GM10266 (cell line): ENCODE data around the gene ANKS4B.
"Not testable (repeated sequence)": the region's sequence is repeated elsewhere in the genome, so short reads cannot be mapped to it uniquely, and the experiment has no call there.

Experiments used
- DNase-seq: peaks from one replicate; pipeline ENCODE4 v3.0.0; 2012; ENCODE audit errors: extremely low spot score
- TF ChIP-seq, protein P1 (sequence below): IDR thresholded peaks from 2 replicates; pipeline ENCODE4 v1.5.1; 2012; ENCODE audit warnings: mild to moderate bottlenecking, low read depth; ENCODE audit not compliant: control insufficient read depth, insufficient read depth; ENCODE audit errors: missing control alignments

Gene ANKS4B

DNA sequence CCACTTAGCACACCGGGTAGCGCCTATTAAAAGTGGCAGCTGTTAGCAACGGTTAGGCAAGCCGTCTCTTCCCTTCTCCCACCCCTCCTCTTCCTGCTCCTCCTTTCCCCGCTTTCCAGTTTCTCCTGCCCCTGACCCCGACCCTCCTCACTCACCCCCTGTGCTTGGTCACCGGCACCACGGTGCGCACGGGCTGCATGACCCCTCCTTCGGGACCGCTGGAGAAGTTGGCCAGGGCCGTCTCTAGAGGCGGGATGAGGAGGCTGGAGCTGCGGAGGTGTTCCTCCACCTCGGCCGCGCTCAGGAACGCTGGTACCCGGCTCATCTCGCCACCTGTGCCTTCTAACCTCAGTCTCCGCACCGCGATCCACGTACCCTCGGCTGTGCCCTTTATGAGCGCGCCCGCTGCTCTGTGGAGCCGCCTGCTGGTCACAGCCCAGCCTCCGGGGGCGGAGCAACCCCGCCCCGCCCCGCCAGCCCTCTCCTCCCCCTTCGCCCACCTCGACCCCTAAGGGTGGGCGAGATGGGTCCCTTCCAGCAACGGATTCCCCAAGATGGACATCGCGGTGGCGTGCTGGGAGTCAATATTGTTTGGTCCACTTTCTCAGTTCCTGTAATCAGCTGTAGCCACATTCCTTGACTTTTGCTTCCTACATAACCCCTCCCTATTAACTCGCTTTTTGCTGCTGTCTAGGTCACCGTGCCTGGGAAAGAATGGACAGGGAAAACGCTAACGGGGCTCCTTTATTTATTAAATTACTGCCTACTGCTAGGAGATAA lies 44.6 kb downstream of the ANKS4B start, which contains the start of gene CRYM:
Gene CRYM (minus strand): TSS at position 364 of the 780 bp plus-strand sequence. CDS start 39 bp downstream, at position 325.
- TF ChIP-seq, protein P1, sequence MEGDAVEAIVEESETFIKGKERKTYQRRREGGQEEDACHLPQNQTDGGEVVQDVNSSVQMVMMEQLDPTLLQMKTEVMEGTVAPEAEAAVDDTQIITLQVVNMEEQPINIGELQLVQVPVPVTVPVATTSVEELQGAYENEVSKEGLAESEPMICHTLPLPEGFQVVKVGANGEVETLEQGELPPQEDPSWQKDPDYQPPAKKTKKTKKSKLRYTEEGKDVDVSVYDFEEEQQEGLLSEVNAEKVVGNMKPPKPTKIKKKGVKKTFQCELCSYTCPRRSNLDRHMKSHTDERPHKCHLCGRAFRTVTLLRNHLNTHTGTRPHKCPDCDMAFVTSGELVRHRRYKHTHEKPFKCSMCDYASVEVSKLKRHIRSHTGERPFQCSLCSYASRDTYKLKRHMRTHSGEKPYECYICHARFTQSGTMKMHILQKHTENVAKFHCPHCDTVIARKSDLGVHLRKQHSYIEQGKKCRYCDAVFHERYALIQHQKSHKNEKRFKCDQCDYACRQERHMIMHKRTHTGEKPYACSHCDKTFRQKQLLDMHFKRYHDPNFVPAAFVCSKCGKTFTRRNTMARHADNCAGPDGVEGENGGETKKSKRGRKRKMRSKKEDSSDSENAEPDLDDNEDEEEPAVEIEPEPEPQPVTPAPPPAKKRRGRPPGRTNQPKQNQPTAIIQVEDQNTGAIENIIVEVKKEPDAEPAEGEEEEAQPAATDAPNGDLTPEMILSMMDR = peak; percentile 78
- peak; percentile 83 for DNase-seq

DNA sequence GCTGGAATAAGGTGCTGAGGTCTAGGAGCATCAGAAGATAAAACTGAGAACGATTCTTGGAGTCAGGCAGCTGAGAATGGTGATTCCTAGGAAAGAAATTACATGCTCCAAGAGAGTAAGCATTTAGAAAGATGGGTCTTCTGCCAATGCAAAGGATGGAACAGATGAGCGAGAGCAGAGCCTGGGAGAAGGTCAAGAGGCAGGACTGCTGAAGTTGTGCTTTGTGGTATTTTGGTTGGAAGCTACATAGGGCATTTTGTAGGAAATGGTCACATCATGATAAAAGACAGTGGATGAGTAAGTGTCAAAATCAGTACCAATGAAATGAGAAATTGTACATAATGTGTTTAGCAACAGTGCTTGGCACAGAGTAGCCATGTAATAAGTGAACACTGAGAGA lies 46.0 kb downstream of the ANKS4B start:
- TF ChIP-seq, protein P1 = no peak
- no peak for DNase-seq

DNA sequence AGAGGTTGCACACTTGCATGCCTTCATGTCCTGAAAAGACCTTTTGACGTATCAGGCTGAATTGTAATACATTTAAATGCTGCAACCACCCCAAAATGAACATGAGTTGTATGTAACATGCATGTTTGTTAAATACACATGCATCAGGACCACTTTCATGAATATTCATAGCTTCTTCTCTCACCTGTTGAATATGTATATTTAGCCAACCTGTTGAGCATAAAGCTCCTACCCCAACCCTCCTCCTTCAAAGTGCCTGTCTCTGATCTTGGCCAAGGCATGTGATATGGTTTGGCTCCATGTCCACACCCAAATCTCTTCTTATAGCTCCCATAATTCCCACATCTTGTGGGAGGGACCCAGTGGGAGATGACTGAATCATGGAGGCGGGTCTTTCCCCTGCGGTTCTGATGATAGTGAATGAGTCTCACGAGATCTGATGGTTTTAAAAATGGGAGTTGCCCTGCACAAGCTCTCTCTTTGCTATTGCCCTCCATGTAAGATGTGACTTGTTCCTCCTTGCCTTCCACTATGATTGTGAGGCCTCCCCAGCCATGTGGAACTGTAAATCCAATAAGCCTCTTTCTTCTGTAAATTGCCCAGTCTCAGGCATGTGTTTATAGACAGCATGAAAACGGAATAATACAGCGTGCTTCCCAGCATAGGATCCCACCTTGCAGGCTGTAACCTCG lies 48.3 kb downstream of the ANKS4B start:
- TF ChIP-seq, protein P1 = no peak

DNA sequence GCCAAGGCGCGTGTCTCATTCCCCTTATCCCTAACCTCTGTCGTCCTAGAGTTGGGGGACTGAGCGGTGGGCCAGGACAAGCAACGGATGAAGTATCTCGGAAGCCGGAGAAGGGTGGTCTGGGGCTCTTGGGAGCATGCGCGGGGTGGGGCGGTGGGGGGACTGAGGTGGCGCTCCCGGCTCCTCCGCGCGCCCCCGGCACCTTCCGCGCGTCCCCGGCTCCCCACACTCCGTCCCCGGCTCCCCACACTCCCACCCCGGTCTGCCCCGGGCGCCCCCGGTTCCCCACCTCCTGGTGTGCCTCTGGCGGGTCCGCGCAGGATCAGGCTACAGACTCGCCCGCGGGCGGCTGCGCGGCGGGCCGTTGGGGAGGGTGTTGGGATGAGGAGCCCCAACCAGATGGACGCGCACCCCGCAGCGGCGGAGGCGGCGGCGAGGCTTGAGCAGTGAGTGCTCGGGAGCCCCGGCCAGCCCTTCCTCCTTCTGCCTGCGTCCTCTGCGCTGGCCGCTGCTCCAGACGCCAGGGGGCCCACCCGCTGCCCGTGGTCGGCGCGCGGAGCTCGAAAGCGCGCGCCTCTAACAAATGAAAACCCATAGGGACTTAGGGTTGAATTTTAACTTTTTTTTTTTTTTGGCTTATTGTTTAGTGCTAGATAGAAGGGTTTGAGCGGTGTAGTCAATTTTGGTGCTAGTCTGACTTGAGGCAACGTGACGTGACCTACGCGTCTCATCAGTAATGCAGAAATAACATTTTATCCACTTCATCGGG lies 50.2 kb downstream of the ANKS4B start:
- peak; percentile 28 for DNase-seq
- TF ChIP-seq, protein P1 = peak; percentile 29

More for the DNA sequence above, 48.3 kb downstream of the ANKS4B start:
- no peak for DNase-seq

DNA sequence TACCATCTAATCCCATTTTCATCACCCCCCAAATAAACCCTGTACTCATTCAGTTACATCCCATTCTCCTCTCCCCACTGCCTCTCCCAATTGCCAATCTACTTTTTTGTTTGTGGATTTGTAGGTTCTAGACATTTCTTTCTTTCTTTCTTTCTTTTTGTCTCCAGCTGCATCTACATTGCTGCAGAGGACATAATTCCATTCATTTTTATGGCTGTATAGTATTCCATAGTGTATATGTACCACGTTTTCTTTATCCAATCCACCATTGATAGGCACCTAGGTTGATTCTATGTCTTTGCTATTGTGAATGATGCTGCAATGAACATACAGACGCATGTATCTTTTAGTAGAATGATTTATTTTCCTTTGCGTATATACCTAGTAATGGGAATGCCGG lies 50.9 kb downstream of the ANKS4B start:
- DNase-seq = no peak
- TF ChIP-seq, protein P1 = no peak

DNA sequence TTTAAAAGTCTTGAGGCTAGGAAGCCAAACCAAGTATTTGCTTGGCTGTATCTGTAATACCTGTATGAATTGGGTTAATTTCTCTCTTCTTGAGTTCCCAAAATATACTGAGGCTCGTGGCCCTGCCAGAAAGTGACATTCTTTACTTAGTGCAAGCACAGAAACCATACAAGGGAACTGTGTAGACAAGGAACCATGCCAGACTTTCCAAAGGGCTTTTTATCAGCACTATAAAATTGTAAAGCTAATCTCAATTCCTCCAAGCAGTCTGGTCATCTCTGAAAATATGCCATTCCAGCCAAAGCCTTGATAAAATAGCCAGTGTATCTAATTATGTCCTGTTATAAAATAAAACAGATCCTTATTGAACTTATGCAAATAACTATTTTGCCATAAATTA lies 51.8 kb downstream of the ANKS4B start:
- TF ChIP-seq, protein P1 = no peak
- no peak for DNase-seq

DNA sequence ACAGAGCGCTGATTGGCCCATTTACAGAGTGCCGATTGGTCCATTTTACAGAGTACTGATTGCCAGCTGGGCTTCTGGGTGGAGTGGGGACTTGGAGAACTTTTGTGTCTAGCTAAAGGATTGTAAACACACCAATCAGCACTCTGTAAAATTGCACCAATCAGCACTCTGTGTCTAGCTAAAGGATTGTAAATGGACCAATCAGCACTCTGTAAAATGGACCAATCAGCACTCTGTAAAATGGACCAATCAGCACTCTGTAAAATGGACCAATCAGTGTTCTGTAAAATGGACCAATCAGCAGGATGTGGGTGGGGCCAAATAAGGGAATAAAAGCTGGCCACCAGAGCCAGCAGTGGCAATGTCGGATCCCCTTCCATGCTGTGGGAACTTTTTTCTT lies 56.3 kb downstream of the ANKS4B start:
- not testable (repeated sequence) for DNase-seq
